A204.1 (cell line): ENCODE data around the gene OR6C2.
"Not testable (repeated sequence)": the region's sequence is repeated elsewhere in the genome, so short reads cannot be mapped to it uniquely, and the experiment has no call there.

Source experiments
- FAIRE-seq: peaks from 2 replicates; lab custom pipeline; 2012; peaks lifted over from hg19 to GRCh38; lab: Jason Lieb, UNC

OR6C2 gene

DNA sequence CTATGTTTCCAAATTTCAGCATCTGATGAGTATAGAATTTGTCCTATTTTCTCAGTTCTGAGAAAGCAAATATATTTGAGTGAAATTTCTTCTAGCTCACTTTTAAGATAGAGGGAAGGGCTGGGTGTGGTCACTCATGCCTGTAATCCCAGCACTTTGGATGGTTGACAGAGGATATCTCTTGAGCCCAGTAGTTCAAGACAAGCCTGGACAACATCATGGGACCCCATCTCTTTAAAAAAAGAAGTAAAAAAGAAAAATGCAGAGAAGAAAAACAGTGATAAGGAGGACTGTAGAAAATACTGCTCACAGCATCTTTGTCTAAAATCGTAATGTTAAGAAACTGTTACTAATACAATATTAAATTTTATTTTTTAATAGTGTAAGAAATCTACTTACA, 28.4 kb downstream of the OR6C2 start:
- FAIRE-seq = no peak

DNA sequence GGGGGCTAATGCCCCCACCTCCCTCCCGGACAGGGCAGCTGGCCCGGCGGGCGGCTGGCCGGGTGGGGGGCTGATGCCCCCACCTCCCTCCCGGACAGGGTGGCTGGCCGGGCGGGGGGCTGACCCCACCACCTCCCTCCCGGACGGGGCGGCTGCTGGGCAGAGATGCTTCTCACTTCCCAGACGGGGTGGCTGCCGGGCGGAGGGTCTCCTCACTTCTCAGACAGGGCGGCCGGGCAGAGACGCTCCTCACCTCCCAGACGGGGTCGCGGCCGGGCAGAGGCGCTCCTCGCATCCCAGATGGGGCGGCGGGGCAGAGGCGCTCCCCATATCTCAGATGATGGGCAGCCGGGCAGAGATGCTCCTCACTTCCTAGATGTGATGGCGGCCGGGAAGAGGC, 35.3 kb downstream of the OR6C2 start:
- not testable (repeated sequence) for FAIRE-seq

DNA sequence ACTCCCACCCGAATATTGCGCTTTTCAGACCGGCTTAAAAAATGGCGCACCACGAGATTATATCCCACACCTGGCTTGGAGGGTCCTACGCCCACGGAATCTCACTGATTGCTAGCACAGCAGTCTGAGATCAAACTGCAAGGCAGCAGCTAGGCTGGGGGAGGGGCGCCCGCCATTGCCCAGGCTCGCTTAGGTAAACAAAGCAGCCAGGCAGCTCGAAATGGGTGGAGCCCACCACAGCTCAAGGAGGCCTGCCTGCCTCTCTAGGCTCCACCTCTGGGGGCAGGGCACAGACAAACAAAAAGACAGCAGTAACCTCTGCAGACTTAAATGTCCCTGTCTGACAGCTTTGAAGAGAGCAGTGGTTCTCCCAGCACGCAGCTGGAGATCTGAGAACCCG, 40.4 kb downstream of the OR6C2 start:
- not testable (repeated sequence) for FAIRE-seq

DNA sequence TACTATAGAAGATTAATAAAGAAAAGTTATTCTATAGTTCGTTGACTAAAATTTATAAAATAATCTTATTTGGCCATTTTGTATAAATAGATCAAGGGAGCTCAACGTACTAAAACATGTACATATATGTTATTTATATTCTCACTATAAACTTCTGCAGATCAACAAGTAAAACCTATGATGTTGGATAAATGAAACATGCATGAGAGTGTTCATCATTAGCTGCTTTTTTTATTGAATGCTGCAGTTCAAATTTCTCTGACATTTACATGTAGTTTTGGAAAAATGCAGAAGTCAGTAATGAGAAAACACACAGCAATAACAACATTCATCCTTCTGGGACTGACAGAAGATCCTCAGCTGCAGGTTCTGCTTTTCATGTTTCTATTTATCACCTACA, 48.2 kb downstream of the OR6C2 start, which contains the start of gene OR6C68:
TSS of gene OR6C68 (plus strand) at position 301 of the 400 bp plus-strand sequence. CDS start at position 301, 0 bp downstream.
- FAIRE-seq = no peak

DNA sequence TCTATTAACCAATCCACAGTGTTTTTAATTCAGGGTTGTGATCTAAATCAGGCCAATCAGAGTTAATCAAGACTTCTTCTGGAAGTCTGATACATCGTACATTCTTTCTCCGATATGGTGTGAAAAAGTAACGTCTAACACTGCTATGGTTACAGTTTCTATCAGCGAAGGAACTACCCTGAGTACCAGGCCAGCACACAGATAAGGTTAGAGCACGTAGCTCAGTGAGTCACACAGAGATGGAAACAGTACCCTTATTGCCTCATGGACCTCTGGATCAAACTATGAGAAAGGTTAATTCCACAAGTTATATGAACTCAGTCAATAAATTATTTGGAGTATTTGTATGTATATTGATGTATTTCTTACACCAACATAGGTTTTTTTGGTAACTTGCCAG, 51.6 kb downstream of the OR6C2 start:
- FAIRE-seq = no peak

DNA sequence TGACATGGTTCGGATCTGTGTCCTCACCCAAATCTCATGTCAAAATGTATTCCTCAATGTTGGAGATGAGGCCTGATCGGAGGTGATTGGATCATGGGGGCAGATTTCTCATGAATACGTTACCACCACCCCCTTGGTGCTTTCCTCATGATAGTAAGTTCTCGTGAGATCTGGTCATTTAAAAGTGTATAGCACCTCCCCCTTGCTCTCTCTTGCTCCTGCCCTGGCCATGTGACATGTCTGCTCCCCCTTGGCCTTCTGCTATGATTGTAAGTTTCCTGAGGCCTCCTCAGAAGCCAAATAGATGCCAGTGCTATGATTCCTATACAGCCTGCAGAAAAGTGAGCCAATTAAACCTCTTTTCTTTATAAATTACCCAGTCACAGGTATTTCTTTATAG, 55.4 kb downstream of the OR6C2 start:
- no peak for FAIRE-seq

DNA sequence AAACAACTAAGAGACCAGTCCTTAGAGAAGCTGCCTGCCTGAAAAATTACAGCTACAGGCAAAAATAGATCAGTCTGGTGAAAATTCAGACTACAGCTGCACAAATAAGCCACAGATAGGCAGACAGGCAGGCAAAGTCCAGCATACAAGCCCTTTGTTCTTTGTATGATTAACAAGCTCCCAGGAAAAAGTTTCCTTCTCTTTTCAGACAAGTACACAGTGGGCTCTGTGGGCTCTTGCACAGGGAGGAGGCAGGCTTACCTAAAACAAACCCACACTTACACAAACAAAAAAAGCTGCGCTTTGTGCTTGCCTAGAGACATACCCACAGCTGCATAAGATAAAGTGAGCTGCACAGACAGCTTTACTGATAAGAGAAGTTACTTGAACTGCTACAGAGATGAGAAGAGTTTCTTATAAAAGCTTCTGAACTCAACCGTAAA, 56.0 kb downstream of the OR6C2 start:
- no peak for FAIRE-seq

DNA sequence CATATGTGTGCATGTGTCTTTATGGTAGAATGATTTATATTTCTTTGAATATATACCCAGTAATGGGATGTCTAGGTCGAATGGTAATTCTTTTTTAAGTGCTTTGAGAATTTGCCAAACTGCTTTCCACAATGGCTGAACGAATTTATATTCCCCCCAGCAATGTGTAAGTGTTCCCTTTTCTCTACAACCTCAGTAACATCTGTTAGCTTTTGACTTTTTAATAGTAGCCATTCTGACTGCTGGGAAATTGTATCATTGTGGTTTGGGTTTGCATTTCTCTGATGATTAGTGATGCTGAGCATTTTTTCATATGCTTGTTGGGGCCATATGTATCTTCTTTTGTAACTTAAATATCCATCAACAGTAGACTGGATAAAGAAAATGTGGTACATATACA, 57.7 kb downstream of the OR6C2 start:
- FAIRE-seq = no peak
